Measurements from ENCODE around the gene EXOC6.

The EXOC6 gene

GRCh38 chr10:92880233-92880861 is 32.0 kb downstream of the EXOC6 start:
- peak; percentile 22 for DNase-seq (ENCODE audit: low spot score)
- TF ChIP-seq, protein P1, sequence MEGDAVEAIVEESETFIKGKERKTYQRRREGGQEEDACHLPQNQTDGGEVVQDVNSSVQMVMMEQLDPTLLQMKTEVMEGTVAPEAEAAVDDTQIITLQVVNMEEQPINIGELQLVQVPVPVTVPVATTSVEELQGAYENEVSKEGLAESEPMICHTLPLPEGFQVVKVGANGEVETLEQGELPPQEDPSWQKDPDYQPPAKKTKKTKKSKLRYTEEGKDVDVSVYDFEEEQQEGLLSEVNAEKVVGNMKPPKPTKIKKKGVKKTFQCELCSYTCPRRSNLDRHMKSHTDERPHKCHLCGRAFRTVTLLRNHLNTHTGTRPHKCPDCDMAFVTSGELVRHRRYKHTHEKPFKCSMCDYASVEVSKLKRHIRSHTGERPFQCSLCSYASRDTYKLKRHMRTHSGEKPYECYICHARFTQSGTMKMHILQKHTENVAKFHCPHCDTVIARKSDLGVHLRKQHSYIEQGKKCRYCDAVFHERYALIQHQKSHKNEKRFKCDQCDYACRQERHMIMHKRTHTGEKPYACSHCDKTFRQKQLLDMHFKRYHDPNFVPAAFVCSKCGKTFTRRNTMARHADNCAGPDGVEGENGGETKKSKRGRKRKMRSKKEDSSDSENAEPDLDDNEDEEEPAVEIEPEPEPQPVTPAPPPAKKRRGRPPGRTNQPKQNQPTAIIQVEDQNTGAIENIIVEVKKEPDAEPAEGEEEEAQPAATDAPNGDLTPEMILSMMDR (IDR thresholded peaks at IDR 0.05; ENCODE audit: extremely low read depth, missing control alignments), result no peak

GRCh38 chr10:92880917-92881316 is 32.6 kb downstream of the EXOC6 start:
- TF ChIP-seq, protein P1 (IDR thresholded peaks at IDR 0.05; ENCODE audit: extremely low read depth, missing control alignments), result no peak
- DNase-seq (ENCODE audit: low spot score), result no peak

- TF ChIP-seq, protein P1 (IDR thresholded peaks at IDR 0.05; ENCODE audit: extremely low read depth, missing control alignments), result no peak
- no peak for DNase-seq (ENCODE audit: low spot score)
Observed at GRCh38 chr10:92886334-92886961, 38.1 kb downstream of the EXOC6 start.

DNA sequence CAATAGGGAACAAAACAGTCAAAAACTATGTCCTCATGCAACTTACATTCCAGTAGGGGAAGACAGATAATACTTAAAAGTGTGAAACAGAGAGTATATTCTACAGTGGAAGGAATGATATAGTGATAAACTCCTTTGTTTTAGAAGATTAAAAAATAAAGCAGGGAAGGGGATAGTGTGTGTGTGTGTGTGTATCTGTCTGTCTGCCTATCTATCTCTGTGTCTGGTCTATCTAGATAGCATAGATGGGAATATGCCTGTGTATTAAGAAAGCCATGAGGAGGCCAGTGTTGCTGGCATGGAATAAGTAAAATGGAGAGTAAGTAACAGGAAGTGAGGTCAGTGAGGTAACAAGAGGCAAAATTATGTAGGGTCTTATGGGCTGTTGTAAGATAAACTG is 42.2 kb downstream of the EXOC6 start:
- TF ChIP-seq, protein P1 (IDR thresholded peaks at IDR 0.05; ENCODE audit: extremely low read depth, missing control alignments), result no peak
- no peak for DNase-seq (ENCODE audit: low spot score)

DNA sequence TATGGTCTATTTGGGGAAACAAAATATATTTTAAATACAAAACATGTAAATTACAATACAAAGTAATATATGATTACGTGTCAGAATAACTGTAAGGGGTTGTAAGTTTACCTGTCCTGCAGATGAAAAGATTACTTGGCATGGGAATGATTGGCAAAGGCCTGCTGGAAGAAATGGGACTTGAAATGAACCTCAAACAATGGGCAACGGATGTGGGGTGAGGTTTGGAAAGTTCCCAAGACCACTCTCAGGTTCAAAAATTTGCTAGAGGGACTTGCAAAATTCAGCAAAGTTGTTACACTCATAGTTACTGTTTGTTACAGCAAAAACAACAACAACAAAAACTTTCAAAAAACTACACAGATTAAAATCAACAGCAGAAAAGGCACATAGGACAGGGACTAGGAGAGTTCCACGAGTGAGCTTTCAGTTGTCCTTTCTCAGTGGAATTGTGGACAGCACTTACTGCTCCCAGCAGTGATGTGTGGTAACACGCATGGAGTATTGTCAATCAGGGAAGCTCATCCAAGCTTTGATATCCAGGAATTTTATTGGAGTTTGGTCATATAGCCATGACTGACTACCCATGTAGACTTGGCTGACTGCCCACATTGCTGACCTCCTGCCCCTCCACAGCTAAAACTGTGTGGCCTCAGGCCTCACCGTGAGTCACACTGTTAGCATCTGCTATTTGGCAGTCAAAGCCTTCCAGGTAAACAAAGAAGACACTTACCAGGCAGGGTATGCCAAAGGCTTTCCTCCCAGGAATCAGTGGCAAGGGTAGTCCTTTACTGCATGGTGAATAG is 43.8 kb downstream of the EXOC6 start:
- DNase-seq (ENCODE audit: low spot score), result no peak
- TF ChIP-seq, protein P1 (IDR thresholded peaks at IDR 0.05; ENCODE audit: extremely low read depth, missing control alignments), result no peak

- DNase-seq (ENCODE audit: low spot score), result no peak
- TF ChIP-seq, protein P1 (IDR thresholded peaks at IDR 0.05; ENCODE audit: extremely low read depth, missing control alignments), result no peak
Observed at GRCh38 chr10:92892691-92893054, 44.4 kb downstream of the EXOC6 start.

GRCh38 chr10:92894081-92894655 is 45.8 kb downstream of the EXOC6 start:
- no peak for DNase-seq (ENCODE audit: low spot score)
- TF ChIP-seq, protein P1 (IDR thresholded peaks at IDR 0.05; ENCODE audit: extremely low read depth, missing control alignments), result no peak
